ENCODE results near the gene DNAJB11.

- TF ChIP-seq CTCF (IDR thresholded peaks at IDR 0.05) = no peak
- no peak for TF ChIP-seq POLR2A (IDR thresholded peaks at IDR 0.05)
- TF ChIP-seq EP300 (IDR thresholded peaks at IDR 0.05) = no peak
These were observed 45.7 kb downstream of the DNAJB11 start for GRCh38 chr3:186616299-186616617.

Measured in tibial nerve (tissue), 4 donors.